Gastroesophageal sphincter (tissue), 3 donors: ENCODE data around the gene ANGEL1.

Experiments used
- CTCF ChIP-seq, 4 experiments: fragments of 200-600 bp in 2 of 4; fragments of 450-650 bp in 2 of 4; sonication (generic) in 1 of 4; IDR thresholded peaks; one replicate each; pipeline ENCODE4 v1.5.1; 2017 to 2019; ENCODE audit warnings: antibody characterized with exemption in 4 of 4, mild to moderate bottlenecking in 2 of 4, moderate library complexity in 2 of 4
- EP300 ChIP-seq: sonication (generic); formaldehyde crosslinking; IDR thresholded peaks from one replicate; pipeline ENCODE4 v1.6.1; 2017; ENCODE audit warnings: antibody characterized with exemption, mild to moderate bottlenecking

DNA sequence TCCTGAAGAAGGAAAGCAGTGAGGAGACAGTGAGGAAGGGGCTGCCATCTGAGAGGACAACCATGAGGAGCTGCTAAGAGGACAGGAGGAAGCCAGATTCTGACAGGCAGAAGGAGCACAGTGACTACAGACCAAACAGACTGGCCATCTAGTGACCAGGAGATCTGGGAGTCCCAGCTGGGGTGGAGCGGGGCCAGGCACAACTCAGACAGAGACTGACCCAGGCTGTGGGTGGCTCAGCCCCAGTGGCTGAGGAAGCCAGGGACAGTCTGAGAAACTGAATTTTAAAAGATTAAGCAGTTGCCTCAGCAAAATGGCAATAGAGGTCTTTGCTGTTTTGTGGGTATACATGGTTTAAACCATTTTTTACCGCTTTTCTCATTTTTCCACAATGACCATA, 42.4 kb upstream of the ANGEL1 start:
- TF ChIP-seq CTCF (IDR thresholded peaks at IDR 0.05) (no peak), EP300 (no peak)
